K562 (cell line): ENCODE data around the gene SETMAR. TPM values are rescaled to one million over a fixed set of nuclear protein-coding genes. Genes with fewer than 3 reads are reported as not detected.
A peak's percentile ranks its signal among the peaks of the same experiment; 100 is the strongest.

Experiments used
- ATAC-seq: fragments of 200-7000 bp; cut with Tn5 transposase; 3 replicates; pipeline ENCODE4 v1.9.1; 2020; ENCODE audit warnings: moderate library complexity
- BruUV-seq: library from RNA; stranded (reverse); fragments of 400-500 nt; replicated peaks from 2 replicates; lab custom pipeline; 2021; lab: Mats Ljungman, UMichigan
- CTCF ChIA-PET: fragments of 300-600 bp; formaldehyde crosslinking; extraction: SDS; loops from one replicate; lab custom pipeline; 2021; ENCODE audit warnings: low intra/inter-chr PET ratio; lab: Yijun Ruan, JAX
- POLR2A ChIA-PET: fragments of 300-600, 350-650 bp; sonication (Branson Sonifier 250); formaldehyde crosslinking; extraction: SDS; loops from one replicate; lab custom pipeline; 2021; ENCODE audit warnings: antibody characterized with exemption, inconsistent platforms; lab: Yijun Ruan, JAX
- DNase-seq, 4 experiments: peaks; one replicate each; pipeline versions ENCODE4 v3.0.0 to v3.0.0-alpha.2; 2011 to 2018; ENCODE audit warnings: low spot score in 3 of 4, mixed read lengths in 3 of 4; ENCODE audit errors: extremely low read depth in 1 of 4
- FAIRE-seq: peaks from 2 replicates; lab custom pipeline; 2011; peaks lifted over from hg19 to GRCh38; lab: Jason Lieb, UNC
- H2AFZ ChIP-seq: 2 replicates; pipeline ENCODE4 v1.6.0; 2011; ENCODE audit warnings: low read depth, low read length, control low read depth, inconsistent platforms
- H3K27ac ChIP-seq: fragments of 200-600 bp; 3 replicates; pipeline ENCODE4 v1.8.0; 2011; ENCODE audit warnings: low read depth, mild to moderate bottlenecking, control low read depth, inconsistent platforms, low read length, moderate library complexity, mixed read lengths; ENCODE audit errors: extremely low read depth
- H3K27me3 ChIP-seq, 2 experiments: fragments of 300-600 bp in 1 of 2; 2 replicates in 1 of 2; 3 replicates in 1 of 2; pipeline versions ENCODE4 v1.6.0 to v1.8.0; 2011; ENCODE audit warnings: inconsistent platforms in 2 of 2, low read length in 2 of 2, mild to moderate bottlenecking in 1 of 2, mixed read lengths in 1 of 2, moderate library complexity in 1 of 2; ENCODE audit not compliant: control insufficient read depth in 2 of 2, insufficient read depth in 2 of 2
- H3K36me3 ChIP-seq: fragments of 300-600 bp; 3 replicates; pipeline ENCODE4 v1.8.0; 2011; ENCODE audit warnings: mild to moderate bottlenecking, low read length, inconsistent platforms; ENCODE audit not compliant: control insufficient read depth, insufficient read depth
- H3K4me1 ChIP-seq, 2 experiments: fragments of 200-600 bp in 1 of 2; replicated peaks in 1 of 2; 2 replicates in 1 of 2; 3 replicates in 1 of 2; pipeline versions ENCODE4 v1.5.1 to v1.8.0; 2011; ENCODE audit warnings: inconsistent platforms in 2 of 2, low read length in 2 of 2, mild to moderate bottlenecking in 1 of 2, mixed read lengths in 1 of 2, moderate library complexity in 1 of 2; ENCODE audit not compliant: control insufficient read depth in 2 of 2, insufficient read depth in 2 of 2
- H3K4me2 ChIP-seq: 2 replicates; pipeline ENCODE4 v1.6.1; 2011; ENCODE audit warnings: low read length, control low read depth, inconsistent platforms, mixed read lengths; ENCODE audit not compliant: insufficient read depth
- H3K4me3 ChIP-seq: fragments of 200-600 bp; sonication (generic), shearing (Covaris generic); 2 replicates; pipeline ENCODE4 v1.5.1; 2016; ENCODE audit warnings: control low read depth, inconsistent platforms
- H3K79me2 ChIP-seq: fragments of 200-600 bp; 3 replicates; pipeline ENCODE4 v1.8.0; 2011; ENCODE audit warnings: low read length, inconsistent platforms; ENCODE audit not compliant: control insufficient read depth, insufficient read depth
- H3K9ac ChIP-seq, 2 experiments: 2 replicates each; pipeline versions ENCODE4 v1.6.0 to v1.6.1; 2011; ENCODE audit warnings: low read depth in 2 of 2, low read length in 2 of 2, control low read depth in 1 of 2, inconsistent platforms in 1 of 2, mild to moderate bottlenecking in 1 of 2, mixed read lengths in 1 of 2; ENCODE audit not compliant: insufficient read depth in 1 of 2
- H3K9me1 ChIP-seq: one replicate; pipeline ENCODE4 v1.6.0; 2011; ENCODE audit warnings: inconsistent platforms, mild to moderate bottlenecking, low read length, moderate library complexity; ENCODE audit not compliant: control insufficient read depth, insufficient read depth
- H3K9me3 ChIP-seq: replicated peaks from 2 replicates; pipeline ENCODE4 v1.5.1; 2011; ENCODE audit warnings: low read depth, low read length, inconsistent platforms; ENCODE audit not compliant: control insufficient read depth, insufficient read depth
- H4K20me1 ChIP-seq: replicated peaks from 2 replicates; pipeline ENCODE4 v1.6.1; 2011; ENCODE audit warnings: low read length, inconsistent platforms, mixed read lengths; ENCODE audit not compliant: control insufficient read depth, insufficient read depth
- ADNP ChIP-seq: fragments of 200-800 bp; sonication (Bioruptor generic); IDR thresholded peaks from 2 replicates; pipeline ENCODE4 v1.6.1; 2016; ENCODE audit warnings: missing genetic modification characterization, missing compliant biosample characterization
- CEBPB ChIP-seq: fragments of 450-650 bp; IDR thresholded peaks from 2 replicates; pipeline ENCODE4 v1.6.1; 2016; ENCODE audit warnings: missing genetic modification characterization, missing compliant biosample characterization
- CEBPZ ChIP-seq: fragments of 150-350 bp; IDR thresholded peaks from 2 replicates; pipeline ENCODE4 v1.6.1; 2014; ENCODE audit warnings: low read depth, mild to moderate bottlenecking, low read length, borderline replicate concordance
- DACH1 ChIP-seq: fragments of 450-650 bp; IDR thresholded peaks from 2 replicates; pipeline ENCODE4 v1.6.1; 2018; ENCODE audit not compliant: partially characterized antibody
- FOXP1 ChIP-seq: sonication (generic); formaldehyde crosslinking; IDR thresholded peaks from 2 replicates; pipeline ENCODE4 v1.8.0; 2022; ENCODE audit warnings: mild to moderate bottlenecking, missing genetic modification reagents
- MED1 ChIP-seq: sonication (generic); formaldehyde crosslinking; IDR thresholded peaks from 2 replicates; pipeline ENCODE4 v1.8.1; 2023; ENCODE audit warnings: missing genetic modification reagents, borderline replicate concordance
- NFIX ChIP-seq: fragments of 250-450 bp; sonication (Bioruptor Pico); IDR thresholded peaks from 2 replicates; pipeline ENCODE4 v1.4.0; 2020; ENCODE audit warnings: low read depth, mild to moderate bottlenecking, moderate library complexity
- ZNF586 ChIP-seq: fragments of 450-650 bp; formaldehyde crosslinking; conservative IDR thresholded peaks from 2 replicates; pipeline ENCODE4 v1.4.0; 2020; ENCODE audit warnings: mild to moderate bottlenecking, moderate library complexity
- WGBS: fragments of 100-300 bp; shearing (Covaris generic); methylation state at CpG from one replicate; pipeline ENCODE4 v1.1.6; 2016; ENCODE audit warnings: low coverage, mixed read lengths; ENCODE audit not compliant: insufficient coverage; ENCODE audit errors: missing lambda C conversion rate; 5-methylcytosine and 5-hydroxymethylcytosine counted together
- in situ Hi-C: fragments of 300-500 bp; cut with MboI; formaldehyde crosslinking; loops from 4 replicates; pipeline ENCODE4 v1.15.0; 2018; ENCODE audit warnings: inconsistent platforms, mixed read lengths
- intact Hi-C: fragments of 100-400 bp; cut with micrococcal nuclease; formaldehyde crosslinking; loops from 2 replicates; pipeline ENCODE4 v1.14.2; 2022
- polyA plus RNA-seq, 8 experiments: library from polyadenylated mRNA; depleted of rRNA in 4 of 8; stranded (reverse) in 5 of 8; unstranded in 3 of 8; fragments of >200 nt; fragmentation: Nextera tagmentation in 2 of 8; fragmentation: Illumina TruSeq in 1 of 8; extraction: Ambion mirVana in 2 of 8; extraction: Trizol in 1 of 8; gene quantifications; 2 replicates each; pipeline versions ENCODE4 v1.2.1 to v1.2.3, GENCODE V29; 2011 to 2014; ENCODE audit warnings: inconsistent platforms in 1 of 8, missing spikeins in 1 of 8
- total RNA-seq, 7 experiments: library from RNA; depleted of rRNA in 6 of 7; stranded (reverse); fragments of >200 nt in 6 of 7; fragmentation: Illumina TruSeq in 2 of 7; extraction: Trizol in 2 of 7; gene quantifications; 2 replicates each; pipeline versions ENCODE4 v1.2.1 to v1.2.3, GENCODE V29; 2011 to 2021; ENCODE audit warnings: low replicate concordance in 1 of 7

The SETMAR gene
- total and polyA plus RNA-seq, 9 of the 15 experiments (the other 6 are each of a cell fraction or from before 2014, with no cell fraction given) = 5.5 to 25.1 (median 18.2) TPM

DNA sequence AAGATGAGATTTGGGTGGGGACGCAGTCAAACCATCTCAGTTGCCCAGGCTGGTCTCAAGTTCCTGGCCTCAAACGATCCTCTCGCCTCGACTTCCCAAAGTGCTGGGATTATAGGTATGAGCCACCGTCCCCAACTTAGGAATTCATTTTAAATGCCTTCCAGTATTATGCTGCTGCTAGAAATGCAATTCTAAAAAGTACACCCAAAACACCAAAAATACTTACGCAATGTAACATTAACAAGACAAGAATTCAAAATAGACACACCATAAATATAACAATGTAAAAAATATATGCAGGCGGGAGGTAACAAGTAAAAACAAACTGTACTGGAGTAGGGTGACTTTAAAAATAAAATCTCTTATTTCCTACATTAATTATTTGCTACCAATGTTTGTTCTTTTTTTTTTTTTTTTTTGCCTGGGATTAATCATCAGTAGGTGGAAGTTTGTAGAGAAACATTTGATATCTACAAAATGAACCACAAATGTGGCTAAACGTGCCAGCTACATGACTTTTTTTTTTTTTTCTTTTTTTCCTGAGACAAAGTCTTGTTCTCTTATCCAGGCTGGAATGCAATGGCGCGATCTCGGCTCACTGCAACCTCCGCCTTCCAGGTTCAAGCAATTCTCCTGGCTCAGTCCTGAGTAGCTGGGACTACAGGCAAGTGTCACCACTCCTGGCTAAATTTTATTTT is 56.8 kb downstream of the SETMAR start:
- no peaks in the 10 kb centered on the region for H3K27me3 ChIP-seq
- FAIRE-seq (no peak), DNase-seq (no peak), ATAC-seq (no peak)
- H3K9me3 ChIP-seq = no peaks in the 10 kb centered on the region
- no TSS peak for BruUV-seq
- no peaks in the 10 kb centered on the region for H3K79me2 ChIP-seq
- intact Hi-C loops = loop anchor here (10.0 kb wide), 1 partner anchor 105 kb away; the partner anchor contains the start of gene SUMF1
- TF ChIP-seq FOXP1 (CRISPR knock-in tag) = no peak
- TF ChIP-seq ZNF586 = no peak
- TF ChIP-seq CEBPB (tag) = peak; percentile 51
- no peak for TF ChIP-seq DACH1
- no peak for TF ChIP-seq MED1
- TF ChIP-seq ADNP (tag) = no peak
- TF ChIP-seq CEBPZ = no peak
- no peak for TF ChIP-seq NFIX (CRISPR knock-in tag)
- H4K20me1 ChIP-seq = no peaks in the 10 kb centered on the region
- no peak overlapping the region for H2AFZ ChIP-seq
- H3K4me2 ChIP-seq = no peak overlapping the region
- H3K4me1 ChIP-seq = peaks cover 0 to 7% of the 10 kb centered on the region in 2 experiments; a peak in 3 of 5 replicates
- POLR2A ChIA-PET = interaction anchor here (1.1 kb wide), 1 partner anchor 134 kb away, joined by 3 read pairs; the partner anchor contains the start of gene ITPR1
- H3K27ac ChIP-seq = no peak overlapping the region
- CTCF ChIA-PET = no interaction called here
- no peaks in the 10 kb centered on the region for H3K36me3 ChIP-seq
- WGBS = 60% methylated on average over 12 of the region's 12 CpGs
- in situ Hi-C loops = no loop called here
- H3K9ac ChIP-seq = no peak overlapping the region
- H3K4me3 ChIP-seq = no peak overlapping the region
- H3K9me1 ChIP-seq = no peaks in the 10 kb centered on the region
